ENCODE results near the gene UST.
A peak's percentile ranks its signal among the peaks of the same experiment; 100 is the strongest.

UST gene

DNA sequence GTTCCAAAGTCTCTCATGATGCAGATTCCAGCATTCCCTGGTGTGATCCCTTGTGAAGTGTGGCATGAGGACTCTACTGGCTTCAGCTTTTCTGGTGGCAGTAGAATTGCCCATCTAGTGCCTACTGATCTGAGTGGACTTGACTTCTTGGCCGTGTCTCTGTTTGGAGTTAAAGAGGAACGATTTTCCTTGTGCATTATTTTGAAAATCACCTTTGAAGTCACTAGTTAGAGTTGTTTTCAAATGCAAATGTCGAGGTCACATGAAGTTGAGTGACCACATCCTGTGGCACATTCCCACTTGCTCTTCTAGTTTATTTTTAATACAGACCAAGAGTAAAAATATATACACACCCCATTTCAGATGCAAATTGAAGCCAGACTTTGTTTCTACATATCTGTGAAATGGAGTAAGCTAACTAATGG is 300.0 kb downstream of the UST start:
- no peak for DNase-seq

DNA sequence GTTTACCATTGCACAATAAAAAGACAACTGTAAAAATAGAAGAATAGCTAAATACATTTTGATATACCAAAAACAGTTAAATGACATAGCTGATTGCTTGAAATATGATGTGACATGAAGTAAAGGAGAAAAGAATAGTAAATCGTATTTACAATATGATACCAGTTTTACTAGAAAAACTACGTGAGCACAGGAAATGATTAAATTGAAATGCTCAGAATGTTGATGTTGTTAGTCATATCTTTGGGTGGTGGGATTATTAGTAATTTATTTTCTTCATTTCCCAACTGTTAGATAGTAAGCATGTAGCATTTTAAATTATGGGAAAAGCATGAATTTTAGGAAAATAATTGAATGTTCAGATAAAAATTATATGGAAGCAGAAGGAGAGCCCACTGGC is 302.4 kb downstream of the UST start:
- no peak for DNase-seq

DNA sequence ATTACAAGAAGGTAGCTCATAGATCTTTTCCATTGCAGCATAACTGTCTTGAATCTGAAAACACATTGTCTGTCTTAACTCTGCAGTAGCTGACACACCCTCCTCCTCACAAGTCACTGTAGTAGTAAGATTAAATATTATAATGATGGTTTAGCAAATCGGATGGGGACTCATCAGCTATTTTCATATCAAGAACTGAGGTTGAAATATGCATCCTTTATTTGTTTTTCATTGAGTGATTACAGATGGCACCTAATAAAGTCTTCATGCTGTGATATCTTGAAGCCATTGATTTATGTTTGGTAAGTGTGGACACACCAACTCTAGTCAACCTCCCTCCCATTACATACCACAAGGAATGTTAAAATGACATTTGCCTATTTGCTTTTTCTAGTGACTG is 303.3 kb downstream of the UST start:
- DNase-seq, result no peak

DNA sequence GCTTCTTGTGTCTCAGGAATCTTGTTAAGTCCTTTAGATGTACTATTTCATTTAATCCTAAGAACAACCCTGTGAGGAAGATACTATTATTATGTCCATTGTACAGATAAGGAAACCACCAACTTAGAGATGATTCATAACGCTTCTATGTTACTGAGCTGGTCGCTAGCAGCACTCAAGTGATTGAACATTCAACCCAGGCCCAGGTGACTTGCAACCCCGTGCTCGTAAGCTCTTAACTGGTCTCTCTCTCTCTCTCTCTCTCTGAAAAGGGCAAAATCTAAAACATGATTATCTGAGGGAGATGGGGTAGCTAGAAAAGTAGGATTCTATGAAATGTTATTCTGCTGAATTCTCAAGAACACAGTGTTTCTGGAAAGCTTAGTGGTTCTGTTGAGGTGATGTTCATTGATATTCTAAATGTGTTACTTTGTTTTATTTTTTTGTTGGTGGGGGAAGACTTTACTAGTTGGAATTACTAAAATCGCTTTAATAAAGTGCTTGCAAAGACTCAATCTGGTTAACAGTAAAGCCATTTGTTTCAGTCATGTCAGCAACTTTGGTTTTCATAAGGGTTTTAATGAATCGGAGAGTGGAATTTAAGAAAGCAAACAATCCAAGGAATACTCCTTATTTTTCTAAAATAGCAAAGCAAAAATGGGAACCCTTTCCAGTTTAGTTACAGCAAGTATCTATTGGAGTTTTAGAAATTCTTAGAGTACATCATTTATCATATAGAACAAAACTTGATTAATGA is 305.7 kb downstream of the UST start:
- DNase-seq, result no peak

DNA sequence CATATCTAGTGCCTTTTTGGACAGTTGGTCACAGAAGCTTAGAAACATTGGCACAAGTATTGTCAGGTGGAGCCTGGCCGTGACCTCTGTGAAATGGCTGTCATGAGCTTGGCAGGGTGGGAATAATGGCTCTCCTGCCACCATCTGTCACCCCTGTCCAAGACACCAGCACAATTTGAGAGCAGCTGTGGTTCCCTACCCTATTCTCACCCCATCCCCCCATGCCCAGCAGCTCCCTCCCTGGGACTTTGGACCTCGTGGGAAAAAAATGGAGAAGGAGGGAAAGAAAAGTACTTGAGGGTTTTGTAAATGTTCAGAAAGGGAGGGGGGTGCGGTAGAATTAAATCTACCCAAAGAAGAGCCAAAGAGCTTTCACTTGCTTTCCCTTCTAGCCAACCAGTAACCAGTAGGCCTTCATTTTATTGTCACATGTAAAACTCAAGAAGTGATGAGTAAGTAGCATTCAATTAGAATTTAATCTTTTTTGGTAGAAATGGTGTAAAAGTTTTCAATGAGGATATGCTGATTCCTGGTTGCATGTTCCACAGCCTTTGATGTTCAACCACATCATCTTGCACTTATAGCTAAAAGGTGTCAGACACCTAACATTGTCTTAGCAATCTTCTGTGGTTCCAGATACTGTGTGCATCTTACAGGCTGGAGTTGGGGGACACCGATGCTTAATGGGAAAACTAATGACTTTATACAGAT is 307.2 kb downstream of the UST start:
- no peak for DNase-seq

DNA sequence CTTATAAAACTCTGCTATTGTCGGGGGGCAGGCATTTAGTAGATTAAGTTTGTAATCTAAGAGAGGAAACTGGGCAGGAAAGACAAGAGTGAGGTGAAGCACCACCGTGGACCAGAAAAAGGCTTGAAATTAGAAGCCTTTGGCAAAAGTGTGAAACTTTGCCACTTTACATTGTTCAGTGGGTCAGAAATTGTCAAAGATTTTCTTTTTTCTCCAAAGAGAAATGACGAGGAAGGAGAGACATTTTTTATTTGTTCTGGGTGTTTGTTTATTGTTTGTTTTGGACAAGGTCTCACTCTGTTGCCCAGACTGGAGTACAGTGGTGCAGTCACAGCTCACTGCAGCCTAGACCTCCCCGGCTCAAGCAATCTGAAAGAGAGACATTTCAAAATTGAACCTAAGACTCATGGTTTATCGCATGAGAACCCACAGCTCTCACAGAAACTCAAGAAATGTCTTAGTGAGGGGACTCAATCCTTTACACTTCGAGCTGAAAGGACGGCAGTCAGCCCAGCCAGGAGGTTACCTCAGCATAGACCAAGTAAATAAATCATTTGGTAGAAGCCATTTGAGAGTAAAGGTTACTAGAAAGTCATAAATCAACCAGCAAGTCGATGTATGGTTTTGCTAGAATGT is 307.8 kb downstream of the UST start:
- DNase-seq, result no peak

DNA sequence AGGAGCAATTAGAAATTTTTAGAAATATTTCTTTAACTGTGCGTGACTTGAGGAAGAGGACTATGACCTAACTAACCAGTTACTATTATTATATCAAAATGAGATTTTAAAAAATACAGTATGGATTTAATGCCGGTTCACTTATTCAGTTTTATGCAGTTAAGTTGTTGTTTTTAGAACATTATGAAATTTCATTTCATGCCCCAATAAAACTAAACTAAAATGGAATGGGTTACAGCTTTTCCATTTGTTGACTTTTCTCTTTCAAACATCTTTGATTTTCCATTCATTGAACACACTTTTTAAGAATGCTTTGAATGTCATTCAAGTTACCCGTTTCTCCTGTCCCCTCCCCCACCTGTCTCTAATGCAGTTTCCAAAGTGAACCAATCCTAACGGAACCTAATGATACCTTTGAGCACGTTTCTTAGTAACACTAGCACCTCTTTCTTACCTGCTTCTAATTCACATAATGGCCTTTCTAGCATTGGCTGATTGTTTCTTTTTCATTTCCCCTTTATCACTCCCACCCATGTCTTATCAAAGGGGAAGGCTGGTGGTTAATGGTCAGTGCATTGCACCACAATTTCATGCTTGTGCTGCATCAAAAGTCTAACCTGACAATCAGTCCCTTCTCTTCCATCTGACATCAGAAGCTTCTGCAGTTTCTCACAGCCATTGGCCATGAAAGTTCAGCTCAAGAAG is 308.5 kb downstream of the UST start:
- DNase-seq, result no peak

DNA sequence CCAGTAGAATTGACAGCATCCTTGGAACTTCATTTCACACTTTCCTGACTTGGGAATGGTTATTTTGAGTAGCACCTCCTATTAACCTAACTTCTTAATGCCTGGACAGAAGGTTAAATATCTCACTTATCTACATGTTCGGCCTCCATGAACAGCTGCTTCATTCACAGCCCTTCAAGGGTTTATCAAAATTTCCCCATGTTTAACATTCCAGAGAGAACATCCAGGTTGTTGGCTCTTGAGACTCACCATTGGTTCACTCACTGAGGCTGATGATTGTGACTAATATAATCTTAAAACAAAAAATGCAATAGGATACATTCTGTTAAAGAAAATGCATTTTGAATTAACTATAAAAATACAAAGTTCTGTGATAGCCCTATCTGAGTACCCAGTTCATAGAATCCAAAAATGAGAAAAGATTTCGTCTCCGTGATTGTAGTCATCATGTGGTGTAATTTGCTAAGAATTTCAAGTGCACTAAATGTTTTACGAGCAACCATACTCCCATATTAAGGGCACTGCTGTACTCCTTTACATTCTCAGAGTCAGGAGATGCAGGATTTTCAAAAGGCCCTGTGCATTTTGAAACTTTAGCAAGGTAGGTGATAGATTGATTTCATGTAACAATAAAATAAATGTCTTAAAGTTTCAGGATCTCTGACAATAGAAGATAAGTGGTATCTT is 310.1 kb downstream of the UST start:
- no peak for DNase-seq

DNA sequence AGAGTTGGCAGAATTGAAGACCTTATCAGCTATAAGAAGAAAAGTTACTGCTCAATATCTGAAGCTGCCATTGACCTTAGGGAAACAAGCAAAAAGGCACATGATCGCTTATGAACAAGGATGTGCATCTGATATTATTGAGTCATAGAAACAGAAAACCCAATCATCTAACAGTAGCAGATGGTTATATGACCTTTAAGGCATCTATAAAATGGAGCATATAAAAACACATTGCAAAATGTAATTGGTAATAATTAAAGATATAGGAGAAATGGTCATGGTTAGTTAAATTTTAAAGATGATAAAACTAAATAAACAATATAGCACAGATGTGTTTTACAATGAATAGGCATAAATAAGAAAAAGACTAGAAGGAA is 310.6 kb downstream of the UST start:
- DNase-seq, result no peak

DNA sequence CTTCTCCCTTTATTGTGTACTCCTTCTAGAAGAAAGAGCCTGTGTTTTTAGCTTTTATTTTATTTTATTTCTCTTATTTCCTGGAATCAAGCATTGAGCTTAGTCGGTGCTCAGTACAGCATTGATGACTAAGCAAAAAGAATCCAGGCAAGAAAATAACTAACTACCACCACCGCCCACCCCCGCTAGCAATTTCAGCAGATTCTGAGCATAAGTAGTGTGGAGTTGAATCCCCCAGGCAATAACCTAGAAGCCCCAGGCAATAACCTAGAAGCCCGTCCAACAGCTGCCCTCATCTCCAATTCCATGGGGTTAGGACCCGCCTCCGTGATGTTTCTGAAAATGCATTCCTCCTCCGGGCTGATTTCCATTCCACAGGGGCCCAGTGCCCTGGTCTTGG is 312.7 kb downstream of the UST start:
- no peak for DNase-seq

DNA sequence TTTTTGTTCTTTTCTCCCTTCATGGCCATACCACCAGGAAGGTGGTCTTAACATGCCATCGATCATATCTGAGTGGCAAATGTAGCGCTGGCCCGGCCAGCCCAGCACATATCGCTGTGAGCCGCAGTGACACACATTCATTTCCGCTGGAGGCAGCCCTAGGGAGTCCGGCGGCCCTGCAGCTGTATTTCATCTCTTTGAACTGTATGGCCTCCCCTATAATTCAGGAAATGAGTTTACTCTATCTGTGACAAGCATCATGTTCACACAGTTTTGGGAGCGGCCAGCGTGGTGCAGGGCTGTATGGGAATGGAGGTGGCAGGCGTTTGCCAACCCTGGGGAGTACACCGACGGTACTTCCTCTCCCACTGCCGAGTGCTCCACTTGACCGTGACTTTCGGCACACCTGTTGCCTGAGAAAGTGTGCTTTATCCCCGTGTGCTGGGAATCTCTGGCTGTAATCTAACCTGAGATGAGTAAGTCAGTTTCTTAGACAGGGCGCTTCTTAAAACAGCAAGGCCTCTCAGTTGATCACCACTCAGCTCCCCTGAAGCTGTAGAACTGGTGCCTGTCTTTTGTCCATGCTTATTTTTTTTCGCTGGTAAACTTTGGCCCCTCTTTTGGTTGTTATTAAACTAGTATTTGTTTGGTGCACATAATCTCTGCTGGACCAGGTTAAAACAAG is 313.6 kb downstream of the UST start:
- peak; percentile 33 to 44 for DNase-seq

DNA sequence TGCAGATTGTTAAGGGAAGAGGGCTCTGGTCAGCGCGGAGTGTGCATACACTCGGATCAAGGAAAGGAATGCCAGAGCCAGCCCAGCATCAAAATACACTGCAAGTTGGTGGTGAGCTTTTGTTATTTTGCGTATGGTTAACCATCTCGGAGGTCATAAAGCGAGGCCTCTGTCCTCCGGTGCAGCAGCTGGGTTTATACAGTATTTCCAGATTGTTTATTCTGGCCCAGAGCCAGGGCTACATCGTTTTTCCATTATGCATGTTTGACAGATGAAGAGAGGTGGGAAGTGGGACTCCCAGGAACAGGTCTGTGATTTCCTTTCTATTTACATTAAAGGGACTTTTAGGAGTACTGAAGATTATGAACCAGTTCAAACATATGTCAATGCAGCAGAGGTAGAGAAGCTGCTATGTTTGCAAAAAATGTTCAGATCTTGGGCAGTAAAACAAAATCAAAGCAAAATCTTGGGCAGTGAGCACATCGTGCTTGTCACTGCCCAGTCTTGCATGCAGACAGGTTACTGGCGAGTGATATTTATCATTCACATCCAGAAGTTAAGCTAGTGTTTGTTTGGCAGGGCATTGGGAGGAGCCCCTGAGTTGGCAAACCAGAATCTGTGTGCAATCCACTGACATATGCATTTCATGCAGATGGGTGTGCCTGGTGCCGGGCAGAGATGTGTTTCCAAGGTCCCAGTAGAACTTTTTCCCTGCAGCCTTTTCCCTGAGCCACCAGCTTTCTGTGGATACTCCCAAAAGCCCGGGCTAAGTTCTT is 314.3 kb downstream of the UST start:
- no peak for DNase-seq

DNA sequence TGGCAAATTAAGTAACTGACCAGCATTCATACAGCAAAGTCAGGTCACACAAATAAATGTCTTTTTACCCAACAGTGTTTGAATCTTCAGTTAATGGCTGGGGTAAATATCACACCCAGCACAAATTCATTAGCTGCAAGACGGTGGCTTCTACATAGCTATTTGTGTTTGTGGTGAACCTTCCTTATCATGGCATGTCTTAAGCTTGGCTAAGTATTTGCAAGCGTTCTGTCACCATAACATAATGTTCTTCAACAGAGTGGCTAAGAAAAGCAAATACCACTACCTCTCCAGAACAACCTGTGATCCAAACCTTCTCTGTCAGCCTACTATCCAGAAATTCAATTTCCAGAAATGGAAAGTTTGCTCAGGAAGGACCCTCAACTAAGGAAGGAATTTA is 315.1 kb downstream of the UST start:
- no peak for DNase-seq

DNA sequence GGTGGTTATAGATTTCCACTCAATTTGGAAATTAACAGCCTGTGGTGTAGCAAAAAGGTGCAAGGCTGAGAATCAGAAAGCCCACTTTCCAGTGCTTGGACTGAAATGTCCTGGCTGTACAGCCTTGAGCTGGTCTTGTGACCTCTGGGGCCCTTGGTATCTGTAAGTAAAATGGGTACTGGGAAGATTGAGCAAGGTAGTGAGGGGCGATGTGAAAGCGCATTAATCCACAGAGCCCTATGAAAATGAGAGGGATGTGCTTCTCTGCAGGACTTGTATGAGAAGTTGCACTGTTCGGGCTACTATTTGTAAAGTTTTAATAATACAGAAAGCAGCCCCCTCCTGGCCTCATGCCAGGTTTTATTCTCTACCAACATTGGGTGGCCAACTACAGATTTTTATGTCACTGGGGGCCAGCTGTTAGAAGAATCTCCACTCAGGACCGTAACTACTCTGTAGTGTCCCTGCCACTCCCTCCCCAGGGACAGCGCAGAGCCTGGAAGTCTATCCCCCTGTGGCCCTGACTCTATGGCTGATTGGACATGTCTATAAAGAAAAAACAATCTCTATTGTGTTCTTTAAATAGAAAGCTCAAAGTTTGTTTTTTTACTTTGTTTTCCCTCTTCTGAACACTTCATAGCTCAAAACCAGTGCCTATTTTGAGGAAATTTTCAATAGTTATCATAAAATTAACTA is 316.0 kb downstream of the UST start:
- no peak for DNase-seq

DNA sequence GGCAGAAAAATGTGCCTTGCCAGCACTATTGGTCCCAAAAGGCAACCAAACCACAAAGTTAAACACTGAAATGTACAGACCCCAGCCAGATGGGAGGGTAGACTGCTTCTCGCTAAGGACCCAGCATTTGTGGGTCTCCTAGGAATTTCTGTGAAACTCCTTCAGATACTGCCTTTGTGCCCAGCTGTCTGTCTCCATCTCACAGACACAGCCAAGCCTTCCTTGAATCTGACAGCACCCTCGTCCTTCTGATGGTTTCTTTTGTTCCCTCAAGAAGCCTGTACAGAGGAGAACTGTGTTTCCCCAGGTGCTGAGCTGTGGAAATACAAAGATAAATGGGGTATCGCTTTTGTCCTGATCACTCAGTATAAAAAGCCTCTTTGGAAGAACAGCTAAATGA is 316.6 kb downstream of the UST start:
- DNase-seq, result no peak

DNA sequence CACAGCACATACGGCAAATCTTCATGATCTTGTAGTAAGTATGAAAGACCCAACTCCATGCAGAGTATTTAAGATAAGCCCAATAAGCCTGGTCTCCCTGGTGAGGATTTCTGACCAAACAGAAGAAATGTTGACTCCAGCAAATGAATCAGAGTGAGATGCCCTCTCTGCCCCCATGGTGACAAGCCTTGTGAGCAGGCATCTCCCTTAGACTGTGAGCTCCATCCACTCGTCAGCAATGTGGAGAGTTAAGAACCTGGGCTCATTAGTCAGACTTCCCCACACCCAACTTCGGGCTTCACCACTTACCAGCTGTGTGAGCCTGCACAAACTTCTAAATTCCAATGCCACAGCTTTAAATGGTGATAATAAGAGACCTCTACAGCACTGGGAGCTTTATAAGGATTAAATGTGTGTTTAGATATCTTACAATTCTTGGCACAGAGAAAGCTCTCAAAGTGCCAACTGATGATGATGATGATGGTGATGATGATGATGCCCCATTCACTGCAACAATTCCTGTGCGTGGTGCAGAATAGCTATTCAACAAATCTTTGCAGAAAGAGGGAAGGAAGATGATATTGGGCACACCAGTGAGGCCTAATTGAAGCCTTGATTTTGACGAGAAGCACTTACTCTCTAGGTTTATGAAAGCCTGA is 317.3 kb downstream of the UST start:
- no peak for DNase-seq

DNA sequence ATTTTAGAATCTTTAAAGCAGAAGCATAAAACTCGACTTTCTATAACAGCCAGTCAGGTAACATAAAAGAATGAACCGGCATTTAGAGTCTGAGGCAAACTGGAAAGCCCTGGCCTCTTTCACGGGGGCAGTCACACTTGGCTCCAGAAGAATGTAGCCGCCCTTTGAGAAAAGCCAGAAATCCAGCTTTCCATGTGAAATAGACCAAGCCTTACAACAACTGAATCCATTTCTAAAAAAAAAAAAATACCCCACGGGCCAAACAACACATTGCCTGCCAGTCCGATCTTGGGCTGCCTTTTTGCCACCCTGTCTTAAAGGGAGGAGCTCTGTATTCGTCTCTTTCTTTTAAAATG is 317.8 kb downstream of the UST start:
- no peak for DNase-seq

DNA sequence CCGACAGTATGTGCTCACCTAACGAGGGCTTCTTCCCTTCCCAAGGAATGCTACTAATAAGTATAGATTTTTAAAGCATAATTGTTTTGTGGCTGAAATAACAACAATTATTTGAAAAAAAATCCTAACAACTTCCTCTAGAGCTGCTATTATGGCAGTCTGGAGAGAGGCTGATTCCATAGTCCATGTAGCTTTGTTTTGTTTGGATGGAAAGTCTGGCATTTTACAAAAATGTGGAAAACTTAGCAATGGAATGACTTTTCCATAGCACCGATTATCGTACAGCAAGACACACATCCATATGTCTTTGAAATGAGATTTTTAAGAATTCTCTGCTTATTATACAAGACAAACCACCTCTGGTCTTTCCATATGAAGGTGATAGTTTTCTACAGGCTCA is 318.3 kb downstream of the UST start:
- DNase-seq, result no peak

DNA sequence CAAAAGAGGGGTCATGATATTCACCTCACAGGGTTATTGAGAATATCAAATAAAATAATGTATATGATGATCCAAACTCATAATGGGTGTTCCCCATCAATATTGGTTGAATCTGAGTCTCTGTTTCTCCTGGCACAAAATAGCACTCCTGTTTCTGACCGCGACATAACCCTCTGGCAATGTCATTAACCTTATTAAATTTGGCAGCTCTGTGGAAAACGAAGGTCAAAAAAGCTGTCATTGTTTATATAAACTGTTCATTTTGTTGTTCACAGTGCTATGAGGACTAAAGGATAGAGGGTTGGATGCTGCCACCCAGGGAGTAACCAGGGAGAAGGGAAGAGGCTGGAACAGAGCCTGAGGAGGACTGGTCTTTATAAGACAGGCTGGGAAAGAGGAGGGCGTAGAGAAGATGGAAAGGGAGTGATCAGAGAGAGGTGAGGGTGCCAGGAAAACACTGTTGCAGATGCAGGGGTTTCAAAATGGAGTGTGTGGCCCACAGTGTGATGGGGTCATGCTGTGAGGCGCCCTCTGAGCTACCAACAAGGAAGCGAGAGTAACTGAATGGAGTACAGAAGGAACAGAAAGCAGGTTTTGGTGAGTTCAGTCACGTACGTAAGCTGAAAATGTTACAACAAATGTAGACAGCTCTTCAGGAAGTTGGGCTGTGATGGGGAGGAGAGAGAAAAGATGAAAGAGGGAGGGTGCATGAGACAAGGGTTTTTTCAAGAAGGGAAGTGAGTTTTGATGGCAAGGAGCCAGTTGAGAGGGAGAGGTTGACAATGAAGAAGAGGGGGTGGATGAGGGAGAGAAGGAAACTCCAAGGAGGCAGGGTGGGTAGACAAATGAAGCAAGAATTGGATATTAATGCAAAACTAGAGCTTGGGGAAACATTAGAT is 319.1 kb downstream of the UST start:
- peak; percentile 33 to 45 for DNase-seq
